HUES48 (cell line): Measurements from ENCODE around the gene ZNF358.
"Not testable (repeated sequence)": the region's sequence is repeated elsewhere in the genome, so short reads cannot be mapped to it uniquely, and the experiment has no call there.

Source experiments
- H3K27ac ChIP-seq: one replicate; pipeline ENCODE4 v1.7.0; 2013; ENCODE audit warnings: low read depth, low read length, inconsistent platforms
- H3K27me3 ChIP-seq: 2 replicates; pipeline ENCODE4 v1.6.1; 2013; ENCODE audit warnings: mild to moderate bottlenecking, low read length; ENCODE audit not compliant: control insufficient read depth, insufficient read depth
- H3K36me3 ChIP-seq: 2 replicates; pipeline ENCODE4 v1.6.1; 2013; ENCODE audit warnings: low read length; ENCODE audit not compliant: control insufficient read depth, insufficient read depth
- H3K4me1 ChIP-seq: 2 replicates; pipeline ENCODE4 v1.6.1; 2013; ENCODE audit warnings: mild to moderate bottlenecking, low read length; ENCODE audit not compliant: control insufficient read depth, insufficient read depth
- H3K4me3 ChIP-seq: 2 replicates; pipeline ENCODE4 v1.5.1; 2013; ENCODE audit warnings: mild to moderate bottlenecking, low read depth, low read length
- H3K9ac ChIP-seq: 2 replicates; pipeline ENCODE4 v1.6.1; 2013; ENCODE audit warnings: mild to moderate bottlenecking, low read depth, low read length, moderate library complexity
- H3K9me3 ChIP-seq: 2 replicates; pipeline ENCODE4 v1.6.1; 2013; ENCODE audit warnings: low read length; ENCODE audit not compliant: control insufficient read depth, insufficient read depth

Gene ZNF358

GRCh38 chr19:7529610-7530490 lies 13.9 kb downstream of the ZNF358 start:
- Histone ChIP-seq H3K4me1 (no peaks in the 10 kb centered on the region), H3K9ac (no peak overlapping the region), H3K4me3 (no peak overlapping the region), H3K27me3 (no peaks in the 10 kb centered on the region), H3K36me3 (peaks cover 27% of the 10 kb centered on the region), H3K9me3 (no peaks in the 10 kb centered on the region), H3K27ac (no peak overlapping the region)

GRCh38 chr19:7533281-7533885 lies 17.5 kb downstream of the ZNF358 start:
- Histone ChIP-seq H3K9me3 (no peaks in the 10 kb centered on the region), H3K4me3 (peak overlapping the region; percentile 87), H3K4me1 (no peaks in the 10 kb centered on the region), H3K27me3 (no peaks in the 10 kb centered on the region), H3K36me3 (peaks cover 26% of the 10 kb centered on the region), H3K9ac (peak overlapping the region; percentile 55), H3K27ac (peak overlapping the region; percentile 85)

GRCh38 chr19:7533925-7534480 lies 18.1 kb downstream of the ZNF358 start:
- Histone ChIP-seq H3K9ac (peak overlapping the region; percentile 55), H3K27ac (peak overlapping the region; percentile 85), H3K27me3 (no peaks in the 10 kb centered on the region), H3K9me3 (no peaks in the 10 kb centered on the region), H3K36me3 (peaks cover 26% of the 10 kb centered on the region), H3K4me3 (peak overlapping the region; percentile 87), H3K4me1 (no peaks in the 10 kb centered on the region)

DNA sequence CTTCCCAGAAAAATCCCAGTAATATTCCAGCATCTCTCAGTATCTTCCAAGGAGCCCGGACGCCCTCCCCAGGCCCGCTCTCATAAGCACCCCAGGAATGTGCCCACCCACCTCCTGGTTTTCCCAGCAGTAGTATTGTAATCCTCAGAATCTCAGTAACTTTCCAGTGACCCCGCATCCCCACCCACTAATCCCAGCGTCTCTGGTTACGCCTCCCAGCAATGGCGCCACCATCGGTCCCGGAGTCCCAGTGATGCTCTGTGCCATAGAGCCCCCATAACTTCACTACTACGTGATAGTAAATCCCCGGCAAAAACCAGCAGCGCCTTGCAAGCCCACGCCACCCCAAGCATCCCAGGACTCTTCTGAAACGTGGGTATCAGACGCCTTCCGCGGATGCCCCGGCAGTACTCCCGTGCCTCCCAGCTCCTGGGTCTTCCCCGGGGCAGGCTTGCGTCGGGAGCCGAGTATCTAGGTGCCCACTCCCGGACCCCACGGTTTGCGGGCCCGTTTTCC lies 18.7 kb downstream of the ZNF358 start:
- peak overlapping the region; percentile 85 for H3K27ac ChIP-seq
- H3K9ac ChIP-seq, result peak overlapping the region; percentile 30
- no peaks in the 10 kb centered on the region for H3K4me1 ChIP-seq
- H3K27me3 ChIP-seq, result no peaks in the 10 kb centered on the region
- no peaks in the 10 kb centered on the region for H3K9me3 ChIP-seq
- H3K4me3 ChIP-seq, result peak overlapping the region; percentile 87
- peaks cover 22% of the 10 kb centered on the region for H3K36me3 ChIP-seq

DNA sequence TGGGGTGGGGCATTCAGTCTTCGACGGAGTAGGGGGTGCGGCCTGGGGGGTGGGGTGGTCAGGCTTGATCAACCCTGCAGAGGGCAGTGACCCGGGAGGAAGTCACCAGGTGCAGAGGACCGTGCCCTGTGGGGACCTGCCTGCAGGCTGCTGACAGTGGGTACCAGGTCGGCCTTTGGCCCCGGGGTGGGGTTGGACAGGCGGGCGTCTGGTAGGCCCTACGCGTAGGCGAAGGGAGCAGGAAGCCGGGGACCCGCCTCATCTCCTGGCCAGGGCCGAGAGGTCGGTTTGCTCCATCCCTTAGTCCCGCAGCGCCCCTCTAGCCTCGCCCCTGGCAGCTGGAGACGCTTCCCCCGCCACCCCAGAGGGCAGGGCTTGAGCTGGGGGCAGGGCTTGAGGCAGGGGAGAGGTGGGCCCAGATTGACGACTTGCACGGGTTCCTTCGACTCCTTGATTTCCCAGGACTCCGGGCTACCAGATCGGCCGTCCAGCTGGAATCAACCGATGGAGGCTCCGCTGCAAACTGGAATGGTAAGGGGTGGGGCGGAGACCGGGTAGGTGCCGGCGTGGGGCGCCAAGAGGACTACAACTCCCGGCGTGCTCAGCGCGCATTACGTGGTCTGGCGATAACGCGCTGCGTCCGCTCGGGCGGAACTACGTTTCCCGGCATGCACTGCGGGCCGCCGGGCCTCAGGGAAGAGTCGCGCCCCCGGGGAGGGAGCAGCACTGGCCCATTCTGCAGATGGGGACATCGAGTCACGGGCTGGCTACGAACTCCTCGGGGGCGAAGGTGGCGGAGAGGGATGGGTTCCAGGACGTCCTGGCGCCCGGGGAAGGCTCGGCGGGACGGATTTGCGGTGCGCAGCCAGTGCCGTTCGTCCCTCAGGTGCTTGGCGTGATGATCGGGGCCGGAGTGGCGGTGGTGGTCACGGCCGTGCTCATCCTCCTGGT lies 19.4 kb downstream of the ZNF358 start, which contains the start of gene PNPLA6:
PNPLA6 (plus strand) TSS at position 671 of the 951 bp plus-strand sequence; CDS start at position 743, 72 bp downstream.
- no peaks in the 10 kb centered on the region for H3K4me1 ChIP-seq
- H3K9ac ChIP-seq, result peak within 1 kb of the TSS; percentile 56
- H3K27me3 ChIP-seq, result no peaks in the 10 kb centered on the region
- peaks cover 25% of the 10 kb centered on the region for H3K36me3 ChIP-seq
- peak within 1 kb of the TSS; percentile 87 for H3K4me3 ChIP-seq
- peak within 1 kb of the TSS; percentile 85 for H3K27ac ChIP-seq
- H3K9me3 ChIP-seq, result no peaks in the 10 kb centered on the region

DNA sequence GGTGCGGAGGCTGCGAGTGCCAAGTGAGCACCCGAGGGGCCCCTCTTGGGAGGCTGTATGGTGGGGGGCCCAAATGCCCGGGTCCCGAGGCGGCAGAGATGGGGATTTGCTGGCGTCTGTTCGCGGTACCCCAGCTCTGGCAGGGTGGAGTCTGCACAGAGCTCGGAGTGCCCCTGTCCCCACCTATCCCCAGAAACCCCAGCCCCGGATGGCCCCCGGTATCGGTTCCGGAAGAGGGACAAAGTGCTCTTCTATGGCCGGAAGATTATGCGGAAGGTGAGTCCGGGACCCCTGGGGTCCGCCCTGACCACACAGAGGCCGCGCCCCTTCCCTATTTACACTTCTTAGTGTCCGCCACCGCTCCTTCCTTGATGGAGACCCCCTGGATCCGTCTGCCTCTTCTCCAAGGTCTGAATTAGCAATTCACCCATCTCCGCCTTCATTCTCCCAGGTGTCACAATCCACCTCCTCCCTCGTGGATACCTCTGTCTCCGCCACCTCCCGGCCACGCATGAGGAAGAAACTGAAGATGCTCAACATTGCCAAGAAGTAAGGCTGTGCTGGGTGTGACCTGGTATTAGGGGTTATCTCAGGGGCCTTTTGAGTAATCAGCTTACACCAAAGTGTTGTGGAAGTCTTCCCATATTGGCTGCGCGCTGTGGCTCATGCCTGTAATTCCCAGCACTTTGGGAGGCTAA lies 20.2 kb downstream of the ZNF358 start:
- Histone ChIP-seq H3K9ac (peak overlapping the region; percentile 38; the same call in 1 of the 2 replicates), H3K9me3 (no peaks in the 10 kb centered on the region), H3K27ac (peak overlapping the region; percentile 85), H3K4me1 (no peaks in the 10 kb centered on the region), H3K27me3 (no peaks in the 10 kb centered on the region), H3K36me3 (peaks cover 26% of the 10 kb centered on the region), H3K4me3 (peak overlapping the region; percentile 87)

GRCh38 chr19:7538990-7539389 lies 23.1 kb downstream of the ZNF358 start:
- H3K9ac ChIP-seq, H3K4me1 ChIP-seq, H3K4me3 ChIP-seq, H3K9me3 ChIP-seq, H3K27me3 ChIP-seq, H3K27ac ChIP-seq: not testable (repeated sequence)
- peaks cover 48% of the 10 kb centered on the region for H3K36me3 ChIP-seq

DNA sequence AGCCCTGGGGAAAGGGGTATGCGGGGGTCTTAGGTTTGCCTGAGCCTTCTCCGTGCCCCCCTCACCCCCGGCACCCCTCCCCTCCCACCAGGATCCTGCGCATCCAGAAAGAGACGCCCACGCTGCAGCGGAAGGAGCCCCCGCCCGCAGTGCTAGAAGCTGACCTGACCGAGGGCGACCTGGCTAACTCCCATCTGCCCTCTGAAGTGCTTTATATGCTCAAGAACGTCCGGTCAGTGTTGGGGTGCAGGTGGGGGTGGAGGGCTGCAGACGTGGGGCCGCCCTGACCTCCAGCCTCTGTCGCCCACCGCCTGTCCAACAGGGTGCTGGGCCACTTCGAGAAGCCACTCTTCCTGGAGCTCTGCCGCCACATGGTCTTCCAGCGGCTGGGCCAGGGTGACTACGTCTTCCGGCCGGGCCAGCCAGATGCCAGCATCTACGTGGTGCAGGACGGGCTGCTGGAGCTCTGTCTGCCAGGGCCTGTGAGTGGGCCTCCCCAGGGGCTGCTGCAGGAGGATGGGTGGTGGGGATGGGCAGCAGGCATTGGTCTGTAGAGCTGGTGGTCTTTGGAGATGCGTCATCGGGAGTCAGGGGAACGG lies 24.0 kb downstream of the ZNF358 start:
- Histone ChIP-seq H3K4me3 (no peak overlapping the region), H3K27me3 (no peaks in the 10 kb centered on the region), H3K36me3 (peaks cover 48% of the 10 kb centered on the region), H3K9ac (no peak overlapping the region), H3K27ac (no peak overlapping the region), H3K4me1 (no peaks in the 10 kb centered on the region), H3K9me3 (no peaks in the 10 kb centered on the region)

GRCh38 chr19:7540761-7541474 lies 25.0 kb downstream of the ZNF358 start:
- Histone ChIP-seq H3K9me3 (no peaks in the 10 kb centered on the region), H3K9ac (no peak overlapping the region), H3K36me3 (peaks cover 52% of the 10 kb centered on the region), H3K4me3 (no peak overlapping the region), H3K4me1 (no peaks in the 10 kb centered on the region), H3K27ac (no peak overlapping the region), H3K27me3 (no peaks in the 10 kb centered on the region)
